Ishikawa (cell line): ENCODE data around the gene AMZ1.

ENCODE experiments used
- CEBPB ChIP-seq: IDR thresholded peaks from 2 replicates; pipeline ENCODE4 v1.6.1; 2012
- CREB1 ChIP-seq: IDR thresholded peaks from 2 replicates; pipeline ENCODE4 v1.6.1; 2012; ENCODE audit warnings: low read depth
- EGR1 ChIP-seq: IDR thresholded peaks from 2 replicates; pipeline ENCODE4 v1.6.1; 2012
- EP300 ChIP-seq: IDR thresholded peaks from 2 replicates; pipeline ENCODE4 v1.6.1; 2012; ENCODE audit warnings: borderline replicate concordance
- FOXM1 ChIP-seq: IDR thresholded peaks from 2 replicates; pipeline ENCODE4 v1.6.1; 2012; ENCODE audit warnings: low read depth, borderline replicate concordance
- NFIC ChIP-seq: IDR thresholded peaks from 2 replicates; pipeline ENCODE4 v1.6.1; 2012
- RAD21 ChIP-seq: IDR thresholded peaks from 2 replicates; pipeline ENCODE4 v1.6.1; 2012; ENCODE audit warnings: low read depth
- REST ChIP-seq: IDR thresholded peaks from 2 replicates; pipeline ENCODE4 v1.6.1; 2012; ENCODE audit warnings: low read depth, mild to moderate bottlenecking
- TAF1 ChIP-seq: IDR thresholded peaks from 2 replicates; pipeline ENCODE4 v1.6.1; 2012; ENCODE audit warnings: low read depth, mild to moderate bottlenecking
- TCF12 ChIP-seq: IDR thresholded peaks from 2 replicates; pipeline ENCODE4 v1.6.1; 2012; ENCODE audit warnings: low read depth
- TEAD4 ChIP-seq: IDR thresholded peaks from 2 replicates; pipeline ENCODE4 v1.6.1; 2012
- YY1 ChIP-seq: IDR thresholded peaks from 2 replicates; pipeline ENCODE4 v1.6.1; 2012; ENCODE audit warnings: low read depth
- ZBTB7A ChIP-seq: IDR thresholded peaks from 2 replicates; pipeline ENCODE4 v1.6.1; 2012; ENCODE audit warnings: low read depth
- TF ChIP-seq, protein P1 (sequence below): IDR thresholded peaks from 2 replicates; pipeline ENCODE4 v1.6.1; 2012
- TF ChIP-seq, protein P2 (sequence below): IDR thresholded peaks from 2 replicates; pipeline ENCODE4 v1.6.1; 2012

Gene AMZ1

GRCh38 chr7:2729031-2729892, 41.3 kb downstream of the AMZ1 start:
- TF ChIP-seq RAD21 (no peak), CEBPB (no peak), REST (no peak), TCF12 (no peak), FOXM1 (no peak), NFIC (no peak), YY1 (no peak), TAF1 (no peak), CREB1 (no peak), TEAD4 (no peak), EGR1 (no peak), ZBTB7A (no peak), EP300 (no peak)
- TF ChIP-seq, protein P1, sequence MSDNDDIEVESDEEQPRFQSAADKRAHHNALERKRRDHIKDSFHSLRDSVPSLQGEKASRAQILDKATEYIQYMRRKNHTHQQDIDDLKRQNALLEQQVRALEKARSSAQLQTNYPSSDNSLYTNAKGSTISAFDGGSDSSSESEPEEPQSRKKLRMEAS, result no peak
- TF ChIP-seq, protein P2, sequence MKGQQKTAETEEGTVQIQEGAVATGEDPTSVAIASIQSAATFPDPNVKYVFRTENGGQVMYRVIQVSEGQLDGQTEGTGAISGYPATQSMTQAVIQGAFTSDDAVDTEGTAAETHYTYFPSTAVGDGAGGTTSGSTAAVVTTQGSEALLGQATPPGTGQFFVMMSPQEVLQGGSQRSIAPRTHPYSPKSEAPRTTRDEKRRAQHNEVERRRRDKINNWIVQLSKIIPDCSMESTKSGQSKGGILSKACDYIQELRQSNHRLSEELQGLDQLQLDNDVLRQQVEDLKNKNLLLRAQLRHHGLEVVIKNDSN, result no peak

- TF ChIP-seq EGR1, result no peak
- TF ChIP-seq, protein P1, result no peak
- no peak for TF ChIP-seq TEAD4
- TF ChIP-seq TAF1, result no peak
- no peak for TF ChIP-seq REST
- no peak for TF ChIP-seq FOXM1
- no peak for TF ChIP-seq RAD21
- TF ChIP-seq, protein P2, result no peak
- no peak for TF ChIP-seq EP300
- TF ChIP-seq CREB1, result no peak
- no peak for TF ChIP-seq YY1
These were observed 42.1 kb downstream of the AMZ1 start for GRCh38 chr7:2729893-2730716.

GRCh38 chr7:2730846-2731770, 43.1 kb downstream of the AMZ1 start:
- TF ChIP-seq TCF12 (no peak), RAD21 (no peak), FOXM1 (no peak), CREB1 (no peak), NFIC (no peak), EP300 (no peak), ZBTB7A (no peak), YY1 (no peak), TEAD4 (no peak), REST (no peak), CEBPB (no peak), TAF1 (no peak), EGR1 (no peak)
- TF ChIP-seq, protein P2, result no peak
- TF ChIP-seq, protein P1, result no peak
